A673 (cell line): ENCODE measurements around the gene ZNF205. TPM values are rescaled to one million over a fixed set of nuclear protein-coding genes. Genes with fewer than 3 reads are reported as not detected.
"Not testable (repeated sequence)": the region's sequence is repeated elsewhere in the genome, so short reads cannot be mapped to it uniquely, and the experiment has no call there.

ENCODE experiments used
- BruUV-seq: library from RNA; stranded (reverse); fragments of 400-500 nt; replicated peaks from 2 replicates; lab custom pipeline; 2021; lab: Mats Ljungman, UMichigan
- CTCF ChIA-PET: fragments of 300-600 bp; sonication (Branson Sonifier 250); formaldehyde crosslinking; loops from one replicate; lab custom pipeline; 2022; ENCODE audit warnings: antibody characterized with exemption; lab: Charles Lee
- POLR2A ChIA-PET: fragments of 300-600 bp; sonication (Branson Sonifier 250); formaldehyde crosslinking; loops from one replicate; lab custom pipeline; 2022; ENCODE audit warnings: antibody characterized with exemption; ENCODE audit not compliant: low non-redundant PET; lab: Charles Lee
- DNase-seq: peaks from one replicate; pipeline ENCODE4 v3.0.0-alpha.2; 2015; ENCODE audit warnings: low spot score
- H3K27ac ChIP-seq: fragments of 200-600 bp; sonication (generic); 2 replicates; pipeline ENCODE4 v1.5.1; 2016; ENCODE audit warnings: mixed run types, low read depth, mild to moderate bottlenecking, mixed read lengths, antibody characterized with exemption, low read length; ENCODE audit not compliant: poor library complexity, severe bottlenecking
- H3K27me3 ChIP-seq: fragments of 200-600 bp; sonication (generic); replicated peaks from 2 replicates; pipeline ENCODE4 v1.6.1; 2017; ENCODE audit warnings: mixed run types, low read depth, mild to moderate bottlenecking, mixed read lengths, antibody characterized with exemption, low read length; ENCODE audit not compliant: insufficient read depth, poor library complexity
- H3K36me3 ChIP-seq: fragments of 200-600 bp; sonication (generic); 2 replicates; pipeline ENCODE4 v1.6.1; 2016; ENCODE audit warnings: mixed run types, mild to moderate bottlenecking, mixed read lengths, antibody characterized with exemption, low read length; ENCODE audit not compliant: insufficient read depth, poor library complexity, severe bottlenecking
- H3K4me1 ChIP-seq: fragments of 200-600 bp; sonication (generic); 2 replicates; pipeline ENCODE4 v1.6.1; 2017; ENCODE audit warnings: mixed run types, mild to moderate bottlenecking, mixed read lengths, antibody characterized with exemption, low read length; ENCODE audit not compliant: insufficient read depth, poor library complexity, severe bottlenecking
- H3K4me3 ChIP-seq: fragments of 200-600 bp; sonication (generic); 2 replicates; pipeline ENCODE4 v1.5.1; 2016; ENCODE audit warnings: low read depth, mixed run types, mild to moderate bottlenecking, mixed read lengths, low read length; ENCODE audit not compliant: poor library complexity, severe bottlenecking
- H3K9me3 ChIP-seq: fragments of 200-600 bp; sonication (generic); 2 replicates; pipeline ENCODE4 v1.6.1; 2016; ENCODE audit warnings: mixed run types, low read depth, mild to moderate bottlenecking, mixed read lengths, antibody characterized with exemption, low read length; ENCODE audit not compliant: poor library complexity, severe bottlenecking
- EZH2 ChIP-seq: fragments of 200-600 bp; sonication (generic); IDR thresholded peaks from 2 replicates; pipeline ENCODE4 v1.6.1; 2017; ENCODE audit warnings: borderline replicate concordance, low read depth, mild to moderate bottlenecking, mixed read lengths, antibody characterized with exemption, low read length; ENCODE audit not compliant: poor library complexity, severe bottlenecking
- intact Hi-C: fragments of 100-400 bp; cut with micrococcal nuclease; formaldehyde crosslinking; loops from one replicate; pipeline ENCODE4 v1.10.0; 2022; ENCODE audit not compliant: unreplicated experiment
- total RNA-seq: library from RNA; stranded (reverse); gene quantifications from 2 replicates; pipeline ENCODE4 v1.2.3, GENCODE V29; 2021
- TF ChIP-seq, protein P1 (sequence below): fragments of 300-800, 200-600 bp; sonication (generic); conservative IDR thresholded peaks from 2 replicates; pipeline ENCODE4 v1.5.1; 2017; ENCODE audit warnings: low read depth, mild to moderate bottlenecking, antibody characterized with exemption, low read length, moderate library complexity, mixed read lengths

ZNF205 gene
- total RNA-seq, 1 experiment from 2014 or later = 19.0 TPM

- DNase-seq, CTCF ChIA-PET, H3K4me3 ChIP-seq, H3K27ac ChIP-seq, H3K4me1 ChIP-seq, H3K27me3 ChIP-seq, intact Hi-C loops, BruUV-seq, POLR2A ChIA-PET, H3K36me3 ChIP-seq, H3K9me3 ChIP-seq: not testable (repeated sequence)
These were observed 39.7 kb upstream of the ZNF205 start for GRCh38 chr16:3072576-3073263.

DNA sequence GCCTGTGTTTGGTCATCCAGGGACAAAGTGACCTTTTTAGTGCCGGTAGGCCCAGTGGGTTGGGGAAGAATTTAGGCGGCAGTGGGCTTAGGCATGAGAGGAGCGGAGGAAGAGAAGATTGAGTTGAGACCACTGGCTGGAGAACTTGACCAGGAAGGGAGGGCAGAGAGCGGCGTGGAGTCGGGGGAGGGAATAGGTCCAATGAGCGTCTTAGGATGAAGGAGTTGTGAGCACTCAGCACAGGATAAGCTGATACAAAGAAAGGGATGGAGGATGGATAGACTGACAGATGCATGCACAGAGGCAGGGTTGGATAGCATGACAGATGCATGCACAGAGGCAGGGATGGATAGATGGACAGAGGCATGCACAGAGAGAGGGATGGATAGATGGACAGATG lies 38.9 kb upstream of the ZNF205 start:
- H3K4me3 ChIP-seq = no peak overlapping the region
- ChIA-PET POLR2A (no interaction called here), CTCF (no interaction called here)
- no peak overlapping the region for H3K27ac ChIP-seq
- BruUV-seq = no TSS peak
- no peak for DNase-seq
- peaks cover 4% of the 10 kb centered on the region for H3K27me3 ChIP-seq
- no peaks in the 10 kb centered on the region for H3K9me3 ChIP-seq
- H3K4me1 ChIP-seq = no peaks in the 10 kb centered on the region
- intact Hi-C loops = no loop called here
- no peaks in the 10 kb centered on the region for H3K36me3 ChIP-seq
- TF ChIP-seq, protein P1, sequence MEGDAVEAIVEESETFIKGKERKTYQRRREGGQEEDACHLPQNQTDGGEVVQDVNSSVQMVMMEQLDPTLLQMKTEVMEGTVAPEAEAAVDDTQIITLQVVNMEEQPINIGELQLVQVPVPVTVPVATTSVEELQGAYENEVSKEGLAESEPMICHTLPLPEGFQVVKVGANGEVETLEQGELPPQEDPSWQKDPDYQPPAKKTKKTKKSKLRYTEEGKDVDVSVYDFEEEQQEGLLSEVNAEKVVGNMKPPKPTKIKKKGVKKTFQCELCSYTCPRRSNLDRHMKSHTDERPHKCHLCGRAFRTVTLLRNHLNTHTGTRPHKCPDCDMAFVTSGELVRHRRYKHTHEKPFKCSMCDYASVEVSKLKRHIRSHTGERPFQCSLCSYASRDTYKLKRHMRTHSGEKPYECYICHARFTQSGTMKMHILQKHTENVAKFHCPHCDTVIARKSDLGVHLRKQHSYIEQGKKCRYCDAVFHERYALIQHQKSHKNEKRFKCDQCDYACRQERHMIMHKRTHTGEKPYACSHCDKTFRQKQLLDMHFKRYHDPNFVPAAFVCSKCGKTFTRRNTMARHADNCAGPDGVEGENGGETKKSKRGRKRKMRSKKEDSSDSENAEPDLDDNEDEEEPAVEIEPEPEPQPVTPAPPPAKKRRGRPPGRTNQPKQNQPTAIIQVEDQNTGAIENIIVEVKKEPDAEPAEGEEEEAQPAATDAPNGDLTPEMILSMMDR = no peak
- TF ChIP-seq EZH2 = no peak

GRCh38 chr16:3074860-3075522 lies 37.4 kb upstream of the ZNF205 start:
- peaks cover 11% of the 10 kb centered on the region for H3K27me3 ChIP-seq
- no TSS peak for BruUV-seq
- CTCF ChIA-PET = no interaction called here

More at GRCh38 chr16:3074860-3075522, 37.4 kb upstream of the ZNF205 start:
- no peak for DNase-seq
- Histone ChIP-seq H3K27ac (no peak overlapping the region), H3K4me1 (no peaks in the 10 kb centered on the region), H3K4me3 (no peak overlapping the region), H3K9me3 (no peaks in the 10 kb centered on the region), H3K36me3 (no peaks in the 10 kb centered on the region)
- POLR2A ChIA-PET = no interaction called here
- TF ChIP-seq EZH2 = no peak
- TF ChIP-seq, protein P1 = no peak
- intact Hi-C loops = no loop called here
